Esophagus mucosa (tissue), 1 donor: ENCODE results near the gene IRGC. TPM values are rescaled to one million over a fixed set of nuclear protein-coding genes. Genes with fewer than 3 reads are reported as not detected.

Source experiments
- ATAC-seq: fragments of 200-7000 bp; cut with Tn5 transposase; one replicate; pipeline ENCODE4 v1.9.1; 2020
- total RNA-seq: library from RNA; stranded (reverse); gene quantifications from one replicate; pipeline ENCODE4 v1.2.4, GENCODE V29; 2023
- donor health status: DM: yes; HTN: yes; CAD: no.

The IRGC gene
- total RNA-seq, 1 donor from 2014 or later, result not detected

GRCh38 chr19:43725468-43725867 lies 9.6 kb downstream of the IRGC start:
- no peak for ATAC-seq

- ATAC-seq, result peak; percentile 25
Observed at GRCh38 chr19:43726736-43727592, 11.1 kb downstream of the IRGC start.

GRCh38 chr19:43727593-43727853 lies 11.6 kb downstream of the IRGC start:
- ATAC-seq, result no peak

GRCh38 chr19:43729919-43730318 lies 14.0 kb downstream of the IRGC start:
- ATAC-seq, result no peak

GRCh38 chr19:43731346-43731745 lies 15.5 kb downstream of the IRGC start:
- ATAC-seq, result peak; percentile 7

- no peak for ATAC-seq
Observed at GRCh38 chr19:43731846-43732245, 16.0 kb downstream of the IRGC start.

- no peak for ATAC-seq
Observed at GRCh38 chr19:43735013-43735412, 19.1 kb downstream of the IRGC start.

- no peak for ATAC-seq
Observed at GRCh38 chr19:43735957-43736356, 20.1 kb downstream of the IRGC start.

- peak; percentile 34 for ATAC-seq
Observed at GRCh38 chr19:43738780-43739211, 22.9 kb downstream of the IRGC start.

- peak; percentile 84 for ATAC-seq
Observed at GRCh38 chr19:43739439-43740235, 23.8 kb downstream of the IRGC start.

- ATAC-seq, result no peak
Observed at GRCh38 chr19:43741075-43741825, 25.4 kb downstream of the IRGC start.

GRCh38 chr19:43743059-43743458 lies 27.2 kb downstream of the IRGC start:
- ATAC-seq, result no peak

GRCh38 chr19:43747557-43748204 lies 31.8 kb downstream of the IRGC start:
- no peak for ATAC-seq

- ATAC-seq, result no peak
Observed at GRCh38 chr19:43748205-43748594, 32.3 kb downstream of the IRGC start.

- ATAC-seq, result no peak
Observed at GRCh38 chr19:43748685-43749084, 32.8 kb downstream of the IRGC start.

GRCh38 chr19:43749152-43749551 lies 33.3 kb downstream of the IRGC start:
- ATAC-seq, result no peak

GRCh38 chr19:43749898-43750297 lies 34.0 kb downstream of the IRGC start:
- ATAC-seq, result no peak

GRCh38 chr19:43751466-43752220 lies 35.8 kb downstream of the IRGC start:
- no peak for ATAC-seq

- no peak for ATAC-seq
Observed at GRCh38 chr19:43752287-43752875, 36.5 kb downstream of the IRGC start.

- no peak for ATAC-seq
Observed at GRCh38 chr19:43754253-43754502, 38.3 kb downstream of the IRGC start.

- peak; percentile 80 for ATAC-seq
Observed at GRCh38 chr19:43754503-43755255, 38.8 kb downstream of the IRGC start, which contains the start of gene SMG9. Gene SMG9 (minus strand): TSS chr19:43754962. CDS start chr19:43750741, 4,221 bp downstream.
